CD4-positive, alpha-beta T cell treated with Interleukin-10 for 1 hour (primary cell): ENCODE data around the gene SH3PXD2A.
"Not testable (repeated sequence)": the region's sequence is repeated elsewhere in the genome, so short reads cannot be mapped to it uniquely, and the experiment has no call there.

Experiments
- DNase-seq: peaks from one replicate; pipeline ENCODE4 v3.0.0-alpha.2; 2020

The SH3PXD2A gene

GRCh38 chr10:103677486-103678177 lies 177.7 kb downstream of the SH3PXD2A start:
- DNase-seq, result no peak

- no peak for DNase-seq
Measured at GRCh38 chr10:103676851-103677417, 178.4 kb downstream of the SH3PXD2A start.

- DNase-seq, result no peak
Measured at GRCh38 chr10:103676058-103676785, 179.2 kb downstream of the SH3PXD2A start.

- DNase-seq, result no peak
Measured at GRCh38 chr10:103673606-103674005, 181.8 kb downstream of the SH3PXD2A start.

- DNase-seq, result no peak
Measured at GRCh38 chr10:103672345-103672744, 183.0 kb downstream of the SH3PXD2A start.

GRCh38 chr10:103671126-103671895 lies 184.1 kb downstream of the SH3PXD2A start:
- DNase-seq, result no peak

- no peak for DNase-seq
Measured at GRCh38 chr10:103669944-103670343, 185.4 kb downstream of the SH3PXD2A start.

- DNase-seq, result no peak
Measured at GRCh38 chr10:103669243-103669929, 186.0 kb downstream of the SH3PXD2A start.

GRCh38 chr10:103668351-103669242 lies 186.8 kb downstream of the SH3PXD2A start:
- no peak for DNase-seq

GRCh38 chr10:103667356-103667755 lies 188.0 kb downstream of the SH3PXD2A start:
- no peak for DNase-seq

- DNase-seq, result no peak
Measured at GRCh38 chr10:103666762-103667150, 188.6 kb downstream of the SH3PXD2A start.

- DNase-seq, result peak; percentile 15
Measured at GRCh38 chr10:103666087-103666761, 189.2 kb downstream of the SH3PXD2A start.

GRCh38 chr10:103665162-103665889 lies 190.1 kb downstream of the SH3PXD2A start:
- DNase-seq, result no peak

GRCh38 chr10:103663802-103664201 lies 191.6 kb downstream of the SH3PXD2A start:
- no peak for DNase-seq

GRCh38 chr10:103663236-103663635 lies 192.1 kb downstream of the SH3PXD2A start:
- DNase-seq, result no peak

GRCh38 chr10:103662704-103663103 lies 192.7 kb downstream of the SH3PXD2A start:
- DNase-seq, result not testable (repeated sequence)

- peak; percentile 61 for DNase-seq
Measured at GRCh38 chr10:103661198-103661950, 194.0 kb downstream of the SH3PXD2A start.

GRCh38 chr10:103660364-103661197 lies 194.8 kb downstream of the SH3PXD2A start:
- DNase-seq, result peak; percentile 14
